ENCODE data around the gene AMOTL1. TPM values are rescaled to one million over a fixed set of nuclear protein-coding genes. Genes with fewer than 3 reads are reported as not detected.
A peak's percentile ranks its signal among the peaks of the same experiment; 100 is the strongest.

AMOTL1 gene
- total RNA-seq, 1 experiment from 2014 or later: 57.4 TPM

GRCh38 chr11:94825031-94825430 lies 56.9 kb downstream of the AMOTL1 start:
- H3K27ac ChIP-seq: no peak overlapping the region
- H3K9me3 ChIP-seq (replicated peaks): no peaks in the 10 kb centered on the region
- H3K4me1 ChIP-seq: no peaks in the 10 kb centered on the region
- H3K4me3 ChIP-seq: no peak overlapping the region
- H3K27me3 ChIP-seq: no peaks in the 10 kb centered on the region
- H3K36me3 ChIP-seq: peaks cover 68% of the 10 kb centered on the region
- DNase-seq: no peak

- Histone ChIP-seq H3K9me3 (replicated peaks) (no peaks in the 10 kb centered on the region), H3K27ac (no peak overlapping the region), H3K4me3 (no peak overlapping the region), H3K27me3 (no peaks in the 10 kb centered on the region), H3K4me1 (no peaks in the 10 kb centered on the region), H3K36me3 (peaks cover 68% of the 10 kb centered on the region)
- no peak for DNase-seq
Measured at GRCh38 chr11:94825481-94825880, 57.3 kb downstream of the AMOTL1 start.

GRCh38 chr11:94826415-94826814 lies 58.3 kb downstream of the AMOTL1 start:
- H3K36me3 ChIP-seq: peaks cover 68% of the 10 kb centered on the region
- H3K27me3 ChIP-seq: no peaks in the 10 kb centered on the region
- no peak overlapping the region for H3K4me3 ChIP-seq
- H3K9me3 ChIP-seq (replicated peaks): no peaks in the 10 kb centered on the region
- no peak overlapping the region for H3K27ac ChIP-seq
- peak in 1 of 2 experiments; percentile 17 for DNase-seq
- no peaks in the 10 kb centered on the region for H3K4me1 ChIP-seq

- Histone ChIP-seq H3K4me1 (no peaks in the 10 kb centered on the region), H3K27me3 (no peaks in the 10 kb centered on the region), H3K9me3 (replicated peaks) (no peaks in the 10 kb centered on the region), H3K4me3 (no peak overlapping the region), H3K36me3 (peaks cover 73% of the 10 kb centered on the region), H3K27ac (no peak overlapping the region)
- DNase-seq: no peak
Measured at GRCh38 chr11:94828088-94828487, 59.9 kb downstream of the AMOTL1 start.

- no peak for DNase-seq
- Histone ChIP-seq H3K27ac (no peak overlapping the region), H3K9me3 (replicated peaks) (no peaks in the 10 kb centered on the region), H3K27me3 (no peaks in the 10 kb centered on the region), H3K36me3 (peaks cover 61% of the 10 kb centered on the region), H3K4me1 (no peaks in the 10 kb centered on the region), H3K4me3 (no peak overlapping the region)
Measured at GRCh38 chr11:94830722-94831510, 62.8 kb downstream of the AMOTL1 start.

GRCh38 chr11:94831529-94831928 lies 63.4 kb downstream of the AMOTL1 start:
- no peak for DNase-seq
- no peak overlapping the region for H3K27ac ChIP-seq
- H3K4me3 ChIP-seq: no peak overlapping the region
- H3K27me3 ChIP-seq: no peaks in the 10 kb centered on the region
- H3K9me3 ChIP-seq (replicated peaks): no peaks in the 10 kb centered on the region
- peaks cover 58% of the 10 kb centered on the region for H3K36me3 ChIP-seq
- H3K4me1 ChIP-seq: no peaks in the 10 kb centered on the region

GRCh38 chr11:94832604-94833235 lies 64.6 kb downstream of the AMOTL1 start:
- Histone ChIP-seq H3K4me1 (no peaks in the 10 kb centered on the region), H3K27me3 (no peaks in the 10 kb centered on the region), H3K27ac (no peak overlapping the region), H3K9me3 (replicated peaks) (no peaks in the 10 kb centered on the region), H3K36me3 (peaks cover 52% of the 10 kb centered on the region), H3K4me3 (no peak overlapping the region)
- DNase-seq: no peak

- no peak overlapping the region for H3K4me3 ChIP-seq
- H3K4me1 ChIP-seq: no peaks in the 10 kb centered on the region
- peaks cover 57% of the 10 kb centered on the region for H3K36me3 ChIP-seq
- no peak overlapping the region for H3K27ac ChIP-seq
- no peaks in the 10 kb centered on the region for H3K9me3 ChIP-seq (replicated peaks)
- no peaks in the 10 kb centered on the region for H3K27me3 ChIP-seq
- no peak for DNase-seq
Measured at GRCh38 chr11:94834911-94835593, 66.9 kb downstream of the AMOTL1 start.

GRCh38 chr11:94835594-94835927 lies 67.4 kb downstream of the AMOTL1 start:
- Histone ChIP-seq H3K36me3 (peaks cover 53% of the 10 kb centered on the region), H3K4me3 (no peak overlapping the region), H3K27me3 (no peaks in the 10 kb centered on the region), H3K9me3 (replicated peaks) (no peaks in the 10 kb centered on the region), H3K27ac (no peak overlapping the region), H3K4me1 (no peaks in the 10 kb centered on the region)
- no peak for DNase-seq

GRCh38 chr11:94837317-94837716 lies 69.2 kb downstream of the AMOTL1 start:
- H3K4me1 ChIP-seq: no peaks in the 10 kb centered on the region
- no peaks in the 10 kb centered on the region for H3K27me3 ChIP-seq
- H3K9me3 ChIP-seq (replicated peaks): no peaks in the 10 kb centered on the region
- H3K4me3 ChIP-seq: no peak overlapping the region
- peaks cover 38% of the 10 kb centered on the region for H3K36me3 ChIP-seq
- H3K27ac ChIP-seq: no peak overlapping the region
- DNase-seq: no peak

GRCh38 chr11:94838027-94838731 lies 70.0 kb downstream of the AMOTL1 start:
- H3K27me3 ChIP-seq: no peaks in the 10 kb centered on the region

GRCh38 chr11:94840209-94840608 lies 72.1 kb downstream of the AMOTL1 start:
- H3K27me3 ChIP-seq: no peaks in the 10 kb centered on the region
- no peaks in the 10 kb centered on the region for H3K4me1 ChIP-seq
- no peak for DNase-seq
- peaks cover 23% of the 10 kb centered on the region for H3K36me3 ChIP-seq
- no peak overlapping the region for H3K4me3 ChIP-seq
- no peak overlapping the region for H3K27ac ChIP-seq
- no peaks in the 10 kb centered on the region for H3K9me3 ChIP-seq (replicated peaks)

More at GRCh38 chr11:94838027-94838731, 70.0 kb downstream of the AMOTL1 start:
- Histone ChIP-seq H3K36me3 (peaks cover 30% of the 10 kb centered on the region), H3K4me3 (no peak overlapping the region), H3K9me3 (replicated peaks) (no peaks in the 10 kb centered on the region), H3K27ac (no peak overlapping the region), H3K4me1 (no peaks in the 10 kb centered on the region)
- no peak for DNase-seq

- Histone ChIP-seq H3K27me3 (no peaks in the 10 kb centered on the region), H3K4me1 (no peaks in the 10 kb centered on the region; the same call in 1 of the 2 replicates), H3K36me3 (peaks cover 14% of the 10 kb centered on the region), H3K27ac (no peak overlapping the region), H3K9me3 (replicated peaks) (no peaks in the 10 kb centered on the region), H3K4me3 (no peak overlapping the region)
- DNase-seq: no peak
Measured at GRCh38 chr11:94844031-94844430, 75.9 kb downstream of the AMOTL1 start.

- no peak overlapping the region for H3K4me3 ChIP-seq
- H3K36me3 ChIP-seq: peaks cover 8% of the 10 kb centered on the region; the same call in 1 of the 2 replicates
- no peak for DNase-seq
- no peak overlapping the region for H3K27ac ChIP-seq
- H3K27me3 ChIP-seq: no peaks in the 10 kb centered on the region
- no peaks in the 10 kb centered on the region for H3K9me3 ChIP-seq (replicated peaks)
- H3K4me1 ChIP-seq: peaks cover 3% of the 10 kb centered on the region; the same call in 1 of the 2 replicates
Measured at GRCh38 chr11:94845622-94846021, 77.5 kb downstream of the AMOTL1 start.
